Measurements from ENCODE around the gene GPR78.

DNA sequence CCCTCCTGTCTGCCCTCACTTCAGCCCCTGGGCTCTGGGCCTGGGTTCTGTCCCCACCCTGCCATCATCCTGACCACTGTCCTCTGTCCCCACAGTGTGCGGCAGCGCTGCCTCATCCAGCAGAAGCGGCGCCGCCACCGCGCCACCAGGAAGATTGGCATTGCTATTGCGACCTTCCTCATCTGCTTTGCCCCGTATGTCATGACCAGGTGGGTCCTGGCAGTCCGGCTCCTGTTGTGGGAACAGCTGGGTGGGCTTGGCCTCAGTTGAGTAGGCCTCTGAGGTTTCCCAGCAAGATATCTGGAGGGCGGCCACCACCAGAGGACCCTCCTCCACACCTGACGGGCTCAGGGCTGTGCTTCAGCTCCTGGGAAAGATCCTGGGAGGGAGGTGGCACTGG is 2.2 kb downstream of the GPR78 start:
- TF ChIP-seq, protein P1, sequence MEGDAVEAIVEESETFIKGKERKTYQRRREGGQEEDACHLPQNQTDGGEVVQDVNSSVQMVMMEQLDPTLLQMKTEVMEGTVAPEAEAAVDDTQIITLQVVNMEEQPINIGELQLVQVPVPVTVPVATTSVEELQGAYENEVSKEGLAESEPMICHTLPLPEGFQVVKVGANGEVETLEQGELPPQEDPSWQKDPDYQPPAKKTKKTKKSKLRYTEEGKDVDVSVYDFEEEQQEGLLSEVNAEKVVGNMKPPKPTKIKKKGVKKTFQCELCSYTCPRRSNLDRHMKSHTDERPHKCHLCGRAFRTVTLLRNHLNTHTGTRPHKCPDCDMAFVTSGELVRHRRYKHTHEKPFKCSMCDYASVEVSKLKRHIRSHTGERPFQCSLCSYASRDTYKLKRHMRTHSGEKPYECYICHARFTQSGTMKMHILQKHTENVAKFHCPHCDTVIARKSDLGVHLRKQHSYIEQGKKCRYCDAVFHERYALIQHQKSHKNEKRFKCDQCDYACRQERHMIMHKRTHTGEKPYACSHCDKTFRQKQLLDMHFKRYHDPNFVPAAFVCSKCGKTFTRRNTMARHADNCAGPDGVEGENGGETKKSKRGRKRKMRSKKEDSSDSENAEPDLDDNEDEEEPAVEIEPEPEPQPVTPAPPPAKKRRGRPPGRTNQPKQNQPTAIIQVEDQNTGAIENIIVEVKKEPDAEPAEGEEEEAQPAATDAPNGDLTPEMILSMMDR (conservative IDR thresholded peaks at IDR 0.05; ENCODE audit: low read depth, low read length), result no peak
- TF ChIP-seq POLR2A (IDR thresholded peaks at IDR 0.05; ENCODE audit: low read depth, low read length), result no peak
- TF ChIP-seq RAD21 (IDR thresholded peaks at IDR 0.05; ENCODE audit: low read length), result no peak
- TF ChIP-seq, protein P2, sequence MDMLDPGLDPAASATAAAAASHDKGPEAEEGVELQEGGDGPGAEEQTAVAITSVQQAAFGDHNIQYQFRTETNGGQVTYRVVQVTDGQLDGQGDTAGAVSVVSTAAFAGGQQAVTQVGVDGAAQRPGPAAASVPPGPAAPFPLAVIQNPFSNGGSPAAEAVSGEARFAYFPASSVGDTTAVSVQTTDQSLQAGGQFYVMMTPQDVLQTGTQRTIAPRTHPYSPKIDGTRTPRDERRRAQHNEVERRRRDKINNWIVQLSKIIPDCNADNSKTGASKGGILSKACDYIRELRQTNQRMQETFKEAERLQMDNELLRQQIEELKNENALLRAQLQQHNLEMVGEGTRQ (IDR thresholded peaks at IDR 0.05; ENCODE audit: low read depth, low read length), result no peak

Measured in IMR-90 (cell line).